SHP77 treated with DMSO at 0.1 percent for 48 hours (cell line): ENCODE results near the gene APOE.
A peak's percentile ranks its signal among the peaks of the same experiment; 100 is the strongest.
"Not testable (repeated sequence)": the region's sequence is repeated elsewhere in the genome, so short reads cannot be mapped to it uniquely, and the experiment has no call there.

Experiments used
- DNase-seq: peaks from one replicate; lab custom pipeline; 2025; lab: John Stamatoyannopoulos, UW

The APOE gene

DNA sequence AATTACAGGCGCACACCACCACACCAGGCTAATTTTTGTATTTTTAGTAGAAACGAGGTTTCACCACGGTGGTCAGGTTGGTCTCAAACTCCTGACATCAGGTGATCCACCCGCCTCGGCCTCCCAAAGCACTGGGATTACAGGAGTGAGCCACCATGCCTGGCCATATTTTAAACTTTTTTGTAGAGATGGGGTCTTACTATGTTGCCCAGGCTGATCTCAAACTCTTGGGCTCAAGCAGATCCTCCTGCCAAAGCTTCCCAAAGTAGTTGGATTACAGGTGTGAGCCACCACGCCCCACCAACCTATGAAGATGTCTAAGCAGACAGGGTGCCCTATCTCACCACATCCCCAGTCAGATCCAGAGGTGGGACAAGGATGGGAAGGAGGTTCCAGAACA is 6.3 kb downstream of the APOE start:
- DNase-seq, result not testable (repeated sequence)

DNA sequence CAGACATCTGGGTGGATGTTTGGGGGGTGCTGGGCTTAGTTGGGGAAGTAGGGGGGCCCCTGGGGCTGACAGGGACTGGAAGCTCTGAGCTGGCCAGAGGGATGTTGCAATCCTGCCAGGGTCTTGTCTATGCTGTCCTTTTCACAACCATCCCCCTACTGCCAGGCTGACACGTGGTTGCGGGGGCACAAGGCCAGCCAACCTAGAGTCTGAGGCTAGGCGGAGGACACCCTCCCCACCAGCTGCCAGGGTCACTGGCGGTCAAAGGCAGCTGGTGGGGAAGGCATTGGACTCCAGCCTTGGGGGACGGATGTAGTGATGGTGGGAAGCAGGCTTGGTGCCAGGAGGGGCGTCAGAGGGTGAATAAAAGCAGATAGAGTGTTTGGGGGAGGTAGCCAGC is 7.3 kb downstream of the APOE start:
- no peak for DNase-seq

DNA sequence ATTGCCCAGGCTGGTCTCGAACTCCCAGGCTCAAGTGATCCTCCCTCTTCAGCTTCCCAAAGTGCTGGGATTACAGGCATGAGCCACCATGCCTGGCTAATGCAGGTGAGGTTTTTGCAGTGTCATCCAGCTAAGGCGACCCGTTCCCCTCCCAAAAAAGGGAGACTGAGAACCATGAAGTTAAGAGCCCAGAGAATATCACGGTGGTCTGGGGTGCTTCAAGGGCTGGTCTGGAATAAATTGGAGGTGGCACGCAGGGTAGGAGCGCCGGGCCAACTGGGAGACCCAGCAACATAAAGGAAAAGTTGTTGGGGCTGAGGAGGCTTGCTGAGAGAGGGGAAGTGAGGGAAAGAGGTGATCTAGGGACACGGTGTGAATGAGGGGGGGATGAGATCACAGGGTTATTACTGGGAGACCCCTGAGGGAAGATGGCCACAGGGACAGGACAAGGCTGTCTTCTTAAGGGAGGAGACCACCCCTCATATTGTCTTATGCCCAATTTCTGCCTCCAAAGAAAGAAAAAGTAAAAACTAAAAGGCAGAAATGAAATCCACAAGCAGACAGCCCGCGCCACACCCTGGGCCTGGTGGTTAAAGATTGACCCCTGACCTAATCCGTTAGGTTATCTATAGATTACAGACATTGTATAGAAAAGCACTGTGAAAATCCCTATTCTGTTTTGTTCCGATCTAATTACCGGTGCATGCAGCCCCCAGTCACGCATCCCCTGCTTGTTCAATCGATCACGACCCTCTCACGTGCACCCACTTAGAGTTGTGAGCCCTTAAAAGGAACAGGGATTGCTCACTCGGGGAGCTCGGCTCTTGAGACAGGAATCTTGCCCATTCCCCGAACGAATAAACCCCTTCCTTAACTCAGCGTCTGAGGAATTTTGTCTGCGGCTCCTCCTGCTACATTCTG is 8.2 kb downstream of the APOE start:
- DNase-seq, result not testable (repeated sequence)

DNA sequence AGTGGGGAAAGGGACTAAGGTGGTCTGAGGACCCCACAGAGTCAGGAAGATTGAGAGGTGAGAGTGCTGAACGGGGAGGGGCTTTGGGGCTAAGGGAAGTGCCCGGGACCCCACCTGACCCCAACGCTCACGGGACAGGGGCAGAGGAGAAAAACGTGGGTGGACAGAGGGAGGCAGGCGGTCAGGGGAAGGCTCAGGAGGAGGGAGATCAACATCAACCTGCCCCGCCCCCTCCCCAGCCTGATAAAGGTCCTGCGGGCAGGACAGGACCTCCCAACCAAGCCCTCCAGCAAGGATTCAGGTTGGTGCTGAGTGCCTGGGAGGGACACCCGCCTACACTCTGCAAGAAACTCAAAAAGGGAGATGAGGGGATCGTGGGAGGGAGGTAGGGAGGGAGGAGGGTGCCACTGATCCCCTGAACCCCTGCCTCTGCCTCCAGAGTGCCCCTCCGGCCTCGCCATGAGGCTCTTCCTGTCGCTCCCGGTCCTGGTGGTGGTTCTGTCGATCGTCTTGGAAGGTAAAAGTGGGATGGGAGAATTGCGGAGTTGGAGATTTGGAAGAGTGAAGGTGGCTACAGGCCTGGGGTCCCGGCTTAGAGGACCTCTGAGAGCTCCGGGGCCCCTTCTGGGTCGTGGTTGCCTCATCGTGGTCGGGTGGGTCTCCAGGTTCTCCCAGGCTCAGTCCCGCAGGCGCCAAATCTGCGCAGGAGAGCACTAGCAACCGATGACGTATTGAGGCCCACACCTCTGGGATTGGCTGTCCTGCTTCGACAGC is 9.0 kb downstream of the APOE start, which contains the start of gene APOC1:
TSS of gene APOC1 (plus strand) at position 176 of the 774 bp plus-strand sequence. CDS start at position 460, 284 bp downstream.
- DNase-seq, result peak; percentile 83

DNA sequence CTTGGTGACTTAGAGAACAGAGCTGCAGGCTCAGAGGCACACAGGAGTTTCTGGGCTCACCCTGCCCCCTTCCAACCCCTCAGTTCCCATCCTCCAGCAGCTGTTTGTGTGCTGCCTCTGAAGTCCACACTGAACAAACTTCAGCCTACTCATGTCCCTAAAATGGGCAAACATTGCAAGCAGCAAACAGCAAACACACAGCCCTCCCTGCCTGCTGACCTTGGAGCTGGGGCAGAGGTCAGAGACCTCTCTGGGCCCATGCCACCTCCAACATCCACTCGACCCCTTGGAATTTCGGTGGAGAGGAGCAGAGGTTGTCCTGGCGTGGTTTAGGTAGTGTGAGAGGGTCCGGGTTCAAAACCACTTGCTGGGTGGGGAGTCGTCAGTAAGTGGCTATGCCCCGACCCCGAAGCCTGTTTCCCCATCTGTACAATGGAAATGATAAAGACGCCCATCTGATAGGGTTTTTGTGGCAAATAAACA is 18.7 kb downstream of the APOE start:
- no peak for DNase-seq

DNA sequence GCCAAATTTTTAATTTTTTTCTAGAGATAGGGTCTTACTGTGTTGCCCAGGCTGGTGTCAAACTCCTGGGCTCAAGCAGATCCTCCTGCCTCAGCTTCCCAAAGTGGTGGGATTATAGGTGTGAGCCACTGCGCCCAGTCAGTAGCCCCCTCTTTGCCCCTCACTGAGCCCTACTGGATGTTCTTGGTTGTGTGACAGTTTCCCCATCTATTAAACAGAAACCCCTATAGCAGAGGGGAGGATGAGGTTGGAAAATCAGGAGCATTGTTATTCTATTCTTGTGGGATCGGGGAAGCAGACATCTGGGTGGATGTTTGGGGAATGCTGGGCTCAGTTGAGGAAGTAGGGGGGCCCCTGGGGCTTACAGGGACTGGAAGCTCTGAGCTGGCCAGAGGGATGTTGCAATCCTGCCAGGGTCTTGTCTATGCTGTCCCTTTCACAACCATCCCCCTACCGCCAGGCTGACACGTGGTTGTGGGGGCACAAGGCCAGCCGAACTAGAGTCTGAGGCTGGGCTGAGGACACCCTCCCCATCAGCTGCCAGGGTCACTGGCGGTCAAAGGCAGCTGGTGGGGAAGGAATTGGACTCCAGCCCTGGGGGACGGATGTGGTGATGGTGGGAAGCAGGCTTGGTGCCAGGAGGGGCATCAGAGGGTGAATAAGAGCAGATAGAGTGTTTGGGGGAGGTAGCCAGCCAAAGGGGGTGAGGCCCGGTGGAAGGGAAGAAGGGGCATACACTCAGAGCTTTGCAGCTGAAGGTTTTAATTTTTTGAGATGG is 19.7 kb downstream of the APOE start:
- DNase-seq, result no peak

DNA sequence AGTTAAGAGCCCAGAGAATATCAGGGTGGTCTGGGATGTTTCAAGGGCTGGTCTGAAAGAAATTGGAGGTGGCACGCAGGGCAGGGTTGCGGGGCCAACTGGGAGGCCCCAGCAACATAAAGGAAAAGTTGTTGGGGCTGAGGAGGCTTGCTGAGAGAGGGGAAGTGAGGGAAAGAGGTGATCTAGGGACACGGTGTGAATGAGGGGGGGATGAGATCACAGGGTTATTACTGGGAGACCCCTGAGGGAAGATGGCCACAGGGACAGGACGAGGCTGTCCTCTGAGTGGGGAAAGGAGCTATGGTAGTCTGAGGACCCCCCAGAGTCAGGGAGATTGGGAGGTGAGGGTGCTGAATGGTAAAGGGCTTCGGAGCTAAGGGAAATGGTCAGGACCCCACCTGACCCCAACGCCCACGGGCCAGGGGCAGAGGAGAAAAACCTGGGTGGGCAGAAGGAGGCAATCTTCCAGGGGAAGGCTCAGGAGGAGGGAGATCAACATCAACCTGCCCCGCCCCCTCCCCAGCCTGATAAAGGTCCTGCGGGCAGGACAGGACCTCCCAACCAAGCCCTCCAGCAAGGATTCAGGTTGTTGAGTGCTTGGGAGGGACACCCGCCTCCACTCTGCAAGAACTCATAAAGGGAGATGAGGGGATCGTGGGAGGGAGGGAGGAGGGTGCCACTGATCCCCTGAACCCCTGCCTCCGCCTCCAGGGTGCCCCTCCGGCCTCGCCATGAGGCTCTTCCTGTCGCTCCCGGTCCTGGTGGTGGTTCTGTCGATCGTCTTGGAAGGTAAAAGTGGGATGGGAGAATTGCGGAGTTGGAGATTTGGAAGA is 20.9 kb downstream of the APOE start:
- not testable (repeated sequence) for DNase-seq

DNA sequence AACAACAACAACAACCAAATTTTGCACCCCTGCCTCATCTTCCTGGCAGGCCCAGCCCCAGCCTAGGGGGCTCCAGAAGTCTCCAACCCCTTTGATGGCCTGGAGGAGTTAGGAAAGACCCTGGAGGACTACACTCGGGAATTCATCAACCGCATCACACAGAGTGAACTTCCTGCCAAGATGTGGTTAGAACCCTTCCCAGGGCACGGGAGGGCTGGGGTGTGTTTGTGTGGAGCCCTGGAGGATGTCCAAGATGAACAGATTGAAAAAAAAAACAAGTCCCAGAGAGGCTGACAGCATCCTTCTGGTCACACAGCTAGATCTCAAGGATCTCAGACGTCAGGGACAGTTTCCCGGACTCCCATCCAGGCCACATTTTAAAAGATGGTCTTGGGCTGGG is 22.1 kb downstream of the APOE start:
- DNase-seq, result no peak

DNA sequence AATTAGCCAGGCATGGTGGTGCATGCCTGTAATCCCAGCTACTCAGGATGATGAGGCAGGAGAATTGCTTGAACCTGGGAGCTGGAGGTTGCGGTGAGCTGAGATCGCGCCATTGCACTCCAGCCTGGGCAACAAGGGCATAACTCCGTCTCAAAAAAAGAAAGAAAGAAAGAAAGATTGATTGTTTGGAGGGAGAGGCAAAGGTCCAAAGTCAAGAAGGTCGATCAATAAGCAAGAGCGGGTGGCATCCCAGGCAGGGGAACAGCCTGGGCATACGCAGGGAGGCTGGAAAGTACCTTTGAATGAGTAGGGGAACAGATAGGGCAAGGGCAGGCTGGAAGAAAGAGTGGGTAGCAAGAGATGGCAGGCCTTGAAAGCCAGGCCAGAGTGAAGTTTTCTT is 24.5 kb downstream of the APOE start:
- no peak for DNase-seq

DNA sequence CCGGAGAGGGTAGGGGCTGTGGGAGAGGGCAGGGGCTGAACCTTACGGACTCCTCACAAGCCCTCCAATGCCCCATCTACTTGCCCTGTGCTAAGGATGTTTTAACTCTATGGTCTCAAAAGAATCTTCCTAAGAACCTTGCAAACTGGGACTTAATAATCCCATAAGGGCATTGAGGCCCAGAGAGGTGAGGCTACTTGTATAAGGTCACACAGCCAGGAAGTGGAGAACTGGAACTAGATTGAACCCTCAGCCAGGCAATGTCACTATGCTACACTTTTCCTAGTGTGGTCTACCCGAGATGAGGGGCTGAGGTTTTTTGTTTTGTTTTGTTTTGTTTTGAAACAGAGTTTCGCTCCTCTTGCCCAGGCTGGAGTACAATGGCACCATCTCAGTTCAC is 25.9 kb downstream of the APOE start:
- no peak for DNase-seq

DNA sequence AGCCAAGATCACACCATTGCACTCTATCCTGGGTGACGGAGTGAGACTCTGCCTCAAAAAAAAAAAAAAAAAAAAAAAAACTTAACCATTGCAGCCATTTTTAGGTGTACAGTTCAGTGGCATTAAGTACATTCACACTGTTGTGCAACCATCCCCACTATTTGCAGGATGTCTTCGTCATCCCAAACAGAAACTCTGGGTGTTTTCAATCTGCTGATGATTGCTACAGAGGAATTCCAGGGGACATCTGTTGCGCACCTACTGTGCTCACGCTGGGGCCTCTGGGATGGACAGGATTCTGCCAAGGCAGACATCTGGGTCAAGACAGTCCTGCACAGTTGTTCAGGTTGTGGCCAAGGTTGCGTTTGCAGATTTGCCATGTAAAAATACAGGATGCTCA is 34.1 kb downstream of the APOE start:
- DNase-seq, result no peak

DNA sequence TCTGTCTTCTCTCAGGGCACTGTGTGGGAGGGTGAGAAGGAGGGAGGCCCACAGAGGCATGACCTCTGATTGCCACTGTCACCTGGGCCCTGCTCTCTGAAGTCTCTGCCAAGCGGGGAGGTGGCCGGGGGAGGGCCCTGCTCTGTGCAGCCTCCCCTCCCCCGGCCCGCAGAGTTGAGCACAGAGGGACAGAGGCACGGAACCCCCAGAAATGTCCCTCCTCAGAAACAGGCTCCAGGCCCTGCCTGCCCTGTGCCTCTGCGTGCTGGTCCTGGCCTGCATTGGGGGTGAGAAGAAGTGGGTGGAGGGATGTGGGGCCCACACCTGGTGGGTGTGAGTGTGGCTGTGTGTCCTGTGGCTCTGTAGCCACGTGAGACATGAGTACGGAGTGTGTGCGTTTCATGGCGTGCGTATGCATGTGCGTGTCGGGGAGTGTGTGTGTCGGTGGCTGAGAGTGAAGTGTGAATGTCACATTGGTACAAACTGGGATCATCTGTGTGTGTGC is 36.5 kb downstream of the APOE start, which contains the start of gene APOC4:
TSS of gene APOC4 (plus strand) at position 171 of the 505 bp plus-strand sequence. CDS start at position 212, 41 bp downstream.
- no peak for DNase-seq

DNA sequence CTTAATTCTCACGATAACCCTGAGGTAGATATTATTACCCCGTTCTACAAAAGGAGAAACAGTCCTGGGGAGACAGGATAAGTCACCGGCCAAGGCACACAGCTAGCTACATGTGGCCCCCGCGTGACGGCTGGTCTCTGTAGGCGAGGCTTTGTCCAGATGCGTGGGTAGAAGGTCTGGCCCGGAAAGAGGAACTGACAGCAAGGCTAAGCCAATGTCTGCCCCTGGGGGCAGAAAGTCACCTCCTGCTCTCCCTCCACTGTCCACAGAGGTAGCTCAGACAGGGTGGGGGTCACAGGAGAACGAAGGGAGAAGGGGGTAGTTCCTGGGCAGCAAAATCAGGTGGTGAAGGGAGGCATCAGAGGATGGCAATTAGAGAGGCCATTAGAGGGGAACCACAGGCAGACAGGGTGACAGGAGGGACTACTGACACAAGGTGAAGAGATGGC is 38.2 kb downstream of the APOE start:
- DNase-seq, result no peak

DNA sequence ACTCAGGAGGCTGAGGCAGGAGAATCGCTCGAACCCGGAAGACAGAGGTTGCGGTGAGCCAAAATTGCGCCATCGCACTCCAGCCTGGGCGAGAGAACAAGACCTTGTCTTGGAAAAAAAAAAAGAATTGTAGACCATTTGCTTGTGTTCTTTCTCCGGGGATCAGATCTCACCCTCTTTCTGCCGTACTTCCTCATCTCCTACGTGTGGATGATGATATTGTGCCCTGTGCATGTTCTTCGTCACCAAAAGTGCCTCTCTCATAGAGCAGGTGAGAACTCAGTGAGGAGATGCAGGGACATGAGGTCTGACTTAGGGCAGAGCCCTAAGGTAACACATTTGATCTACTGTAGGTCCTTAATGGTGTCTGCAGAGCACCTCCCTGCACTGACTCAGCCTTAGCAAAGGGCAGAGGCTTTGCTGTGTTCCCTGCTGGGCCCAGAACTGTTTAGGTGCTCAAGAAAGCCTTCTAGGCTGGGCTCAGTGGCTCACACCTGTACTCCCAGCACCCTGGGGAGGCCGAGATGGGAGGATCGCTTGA is 41.5 kb downstream of the APOE start:
- no peak for DNase-seq

DNA sequence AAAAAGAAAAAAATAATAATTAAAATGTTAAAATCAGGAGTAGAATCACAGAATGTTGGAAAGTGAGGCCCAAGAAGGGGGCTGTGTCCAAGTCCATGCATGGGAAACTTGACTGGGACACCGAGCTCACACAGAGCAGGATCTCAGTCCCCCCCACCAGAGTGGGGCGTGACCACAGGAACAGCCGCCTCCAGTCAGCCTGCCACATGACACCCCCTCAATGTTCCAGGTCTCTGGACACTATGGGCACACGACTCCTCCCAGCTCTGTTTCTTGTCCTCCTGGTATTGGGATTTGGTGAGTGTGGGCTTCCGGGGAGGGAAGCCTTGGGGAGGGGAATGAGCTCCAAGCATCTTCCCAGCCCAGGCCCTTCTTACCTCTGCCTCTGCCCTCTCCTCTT is 42.6 kb downstream of the APOE start:
- DNase-seq, result no peak

DNA sequence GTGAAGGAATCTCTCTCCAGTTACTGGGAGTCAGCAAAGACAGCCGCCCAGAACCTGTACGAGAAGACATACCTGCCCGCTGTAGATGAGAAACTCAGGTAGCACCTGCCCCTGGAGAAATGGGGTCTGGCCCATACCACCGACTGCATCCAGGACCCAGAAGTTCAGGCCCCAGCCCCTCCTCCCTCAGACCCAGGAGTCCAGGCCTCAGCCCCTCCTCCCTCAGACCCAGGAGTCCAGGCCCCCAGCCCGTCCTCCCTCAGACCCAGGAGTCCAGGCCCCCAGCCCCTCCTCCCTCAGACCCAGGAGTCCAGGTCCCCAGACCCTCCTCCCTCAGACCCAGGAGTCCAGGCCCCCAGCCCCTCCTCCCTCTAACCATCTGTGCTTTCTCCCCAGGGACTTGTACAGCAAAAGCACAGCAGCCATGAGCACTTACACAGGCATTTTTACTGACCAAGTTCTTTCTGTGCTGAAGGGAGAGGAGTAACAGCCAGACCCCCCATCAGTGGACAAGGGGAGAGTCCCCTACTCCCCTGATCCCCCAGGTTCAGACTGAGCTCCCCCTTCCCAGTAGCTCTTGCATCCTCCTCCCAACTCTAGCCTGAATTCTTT is 43.3 kb downstream of the APOE start:
- DNase-seq, result no peak

DNA sequence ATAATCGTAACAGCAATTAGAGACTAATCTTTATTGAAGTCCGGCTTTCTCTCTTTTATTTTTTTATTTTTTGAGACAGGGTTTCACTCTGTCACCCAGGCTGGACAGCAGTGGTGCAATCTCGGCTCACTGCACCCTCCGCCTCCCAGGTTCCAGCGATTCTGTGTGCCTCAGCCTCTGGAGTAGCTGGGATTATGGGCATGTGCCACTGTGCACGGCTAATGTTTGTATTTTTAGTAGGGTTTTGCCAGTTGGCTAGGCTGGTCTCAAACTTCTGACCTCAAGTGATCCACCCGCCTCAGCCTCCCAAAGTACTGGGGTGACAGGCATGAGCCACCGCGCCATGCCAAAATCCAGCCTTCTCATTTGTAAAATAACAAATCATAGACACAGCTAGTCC is 44.0 kb downstream of the APOE start:
- DNase-seq, result no peak

DNA sequence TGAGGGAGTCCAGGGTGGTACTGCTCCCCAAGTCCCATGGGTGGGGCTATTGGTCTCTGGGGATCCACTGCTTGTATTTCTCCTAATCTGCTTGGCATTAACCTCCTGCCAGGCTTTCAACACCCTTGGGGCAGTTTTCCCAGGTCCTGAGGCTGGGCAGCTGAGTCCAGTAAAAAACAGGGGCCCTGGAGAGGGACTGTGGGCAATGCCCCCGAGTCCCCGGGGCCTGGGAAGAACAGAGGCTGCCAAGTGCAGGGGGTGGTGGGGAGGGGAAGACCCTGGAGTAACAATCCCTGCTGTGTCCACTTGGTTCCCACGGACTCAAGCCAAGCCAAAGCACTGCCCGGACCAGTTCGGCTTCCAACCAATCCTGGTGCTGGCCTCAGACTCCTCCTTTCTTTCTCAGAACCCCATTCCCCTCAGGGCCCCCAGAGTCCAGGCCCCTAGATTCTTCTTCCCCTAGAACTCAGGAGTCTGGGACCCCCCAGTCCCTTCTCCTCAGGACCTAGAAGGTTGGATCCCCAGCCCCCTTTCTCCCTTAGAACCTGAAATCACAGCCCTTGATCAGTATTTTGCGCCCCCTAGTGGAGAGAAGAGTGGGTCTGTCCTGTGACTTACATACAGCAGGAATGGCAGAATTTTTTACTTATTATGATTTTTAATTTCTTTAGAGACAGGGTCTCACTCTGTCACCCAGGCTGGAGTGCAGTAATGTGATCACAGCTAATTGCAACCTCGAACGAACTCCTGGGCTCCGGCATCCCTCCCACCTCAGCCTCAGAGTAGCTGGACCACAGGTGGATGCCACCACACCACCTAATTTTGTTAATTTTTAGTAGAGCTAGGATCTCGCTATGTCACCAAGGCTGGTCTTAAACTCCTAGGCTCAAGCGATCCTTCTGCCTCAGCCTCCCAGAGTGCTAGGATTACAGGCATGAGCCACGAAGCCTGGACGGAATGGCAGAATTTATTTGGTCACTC is 45.9 kb downstream of the APOE start:
- peak; percentile 26 for DNase-seq

DNA sequence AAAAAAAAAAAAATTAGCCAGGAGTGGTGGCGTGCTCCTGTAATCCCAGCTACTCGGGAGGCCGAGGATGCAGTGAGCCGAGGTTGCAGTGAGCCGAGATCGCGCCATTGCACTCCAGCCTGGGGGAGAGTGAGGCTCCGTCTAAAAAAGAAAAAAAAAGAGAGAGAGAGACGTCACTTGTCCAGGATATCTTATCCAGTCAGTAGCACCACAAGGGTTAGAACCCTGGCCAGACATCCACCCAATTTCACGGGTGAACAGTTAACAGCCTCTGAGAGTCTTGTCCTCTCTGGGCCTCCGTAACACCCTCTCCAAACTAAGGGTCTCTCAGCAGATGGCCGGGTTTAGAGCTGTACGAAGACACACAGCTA is 48.7 kb downstream of the APOE start:
- no peak for DNase-seq
